Lower leg skin (tissue), 4 donors: ENCODE results near the gene NCAPG2. TPM values are rescaled to one million over a fixed set of nuclear protein-coding genes. Genes with fewer than 3 reads are reported as not detected.

Source experiments
- DNase-seq, 2 donors: peaks; one replicate each; pipeline ENCODE4 v3.0.0-alpha.2; 2019; ENCODE audit warnings: low spot score in 2 of 2
- H3K4me3 ChIP-seq: fragments of 200-600 bp; sonication (generic); 2 replicates; pipeline ENCODE4 v1.5.1; 2017; ENCODE audit warnings: mild to moderate bottlenecking, low read depth; ENCODE audit not compliant: poor library complexity, severe bottlenecking
- POLR2A ChIP-seq, 2 donors: fragments of 450-650 bp; IDR thresholded peaks; one replicate each; pipeline ENCODE4 v1.6.1; 2016 to 2017; ENCODE audit warnings: antibody characterized with exemption in 2 of 2, mild to moderate bottlenecking in 1 of 2, moderate library complexity in 1 of 2
- WGBS, 2 donors: methylation state at CpG; one replicate each; pipeline ENCODE4 v1.1.5; 2018; 5-methylcytosine and 5-hydroxymethylcytosine counted together
- intact Hi-C: fragments of 100-400 bp; cut with DNase I; formaldehyde crosslinking; loops from one replicate; pipeline ENCODE4 v1.15.0; 2023; ENCODE audit warnings: low total_unique reads
- total RNA-seq, 4 donors: library from RNA; depleted of rRNA; stranded (reverse); fragments of >200 nt; gene quantifications; one replicate each; pipeline ENCODE4 v1.1.0, GENCODE V29; 2016
- TF ChIP-seq, protein P1 (sequence below), 3 donors: fragments of 450-650 bp; IDR thresholded peaks; one replicate each; pipeline ENCODE4 v1.5.1; 2016; ENCODE audit warnings: antibody characterized with exemption in 3 of 3, mild to moderate bottlenecking in 3 of 3, moderate library complexity in 2 of 3

Gene NCAPG2
- total RNA-seq, 4 donors from 2014 or later, result 5.2 to 9.7 (median 6.1) TPM

DNA sequence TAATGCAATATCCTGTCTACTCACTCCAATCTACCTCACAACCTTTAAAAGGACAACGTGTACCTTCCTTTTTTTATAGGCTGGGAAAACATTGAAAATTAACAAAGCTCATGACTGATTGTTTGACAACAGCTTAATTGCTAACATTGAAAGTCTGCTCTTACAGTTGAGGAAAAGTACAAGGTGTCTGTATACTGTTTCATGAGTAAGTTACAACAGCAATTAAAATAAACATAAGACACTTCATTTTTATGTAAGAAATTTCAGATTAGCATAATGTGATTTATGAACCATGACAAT lies 28.6 kb upstream of the NCAPG2 start:
- no peak overlapping the region for H3K4me3 ChIP-seq
- TF ChIP-seq, protein P1, sequence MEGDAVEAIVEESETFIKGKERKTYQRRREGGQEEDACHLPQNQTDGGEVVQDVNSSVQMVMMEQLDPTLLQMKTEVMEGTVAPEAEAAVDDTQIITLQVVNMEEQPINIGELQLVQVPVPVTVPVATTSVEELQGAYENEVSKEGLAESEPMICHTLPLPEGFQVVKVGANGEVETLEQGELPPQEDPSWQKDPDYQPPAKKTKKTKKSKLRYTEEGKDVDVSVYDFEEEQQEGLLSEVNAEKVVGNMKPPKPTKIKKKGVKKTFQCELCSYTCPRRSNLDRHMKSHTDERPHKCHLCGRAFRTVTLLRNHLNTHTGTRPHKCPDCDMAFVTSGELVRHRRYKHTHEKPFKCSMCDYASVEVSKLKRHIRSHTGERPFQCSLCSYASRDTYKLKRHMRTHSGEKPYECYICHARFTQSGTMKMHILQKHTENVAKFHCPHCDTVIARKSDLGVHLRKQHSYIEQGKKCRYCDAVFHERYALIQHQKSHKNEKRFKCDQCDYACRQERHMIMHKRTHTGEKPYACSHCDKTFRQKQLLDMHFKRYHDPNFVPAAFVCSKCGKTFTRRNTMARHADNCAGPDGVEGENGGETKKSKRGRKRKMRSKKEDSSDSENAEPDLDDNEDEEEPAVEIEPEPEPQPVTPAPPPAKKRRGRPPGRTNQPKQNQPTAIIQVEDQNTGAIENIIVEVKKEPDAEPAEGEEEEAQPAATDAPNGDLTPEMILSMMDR (IDR thresholded peaks at IDR 0.05), result no peak
- TF ChIP-seq POLR2A (IDR thresholded peaks at IDR 0.05), result no peak
- DNase-seq, result no peak
- intact Hi-C loops, result no loop called here
- WGBS, 2 donors, result 91 to 93% methylated on average over 1 of the region's 1 CpG

DNA sequence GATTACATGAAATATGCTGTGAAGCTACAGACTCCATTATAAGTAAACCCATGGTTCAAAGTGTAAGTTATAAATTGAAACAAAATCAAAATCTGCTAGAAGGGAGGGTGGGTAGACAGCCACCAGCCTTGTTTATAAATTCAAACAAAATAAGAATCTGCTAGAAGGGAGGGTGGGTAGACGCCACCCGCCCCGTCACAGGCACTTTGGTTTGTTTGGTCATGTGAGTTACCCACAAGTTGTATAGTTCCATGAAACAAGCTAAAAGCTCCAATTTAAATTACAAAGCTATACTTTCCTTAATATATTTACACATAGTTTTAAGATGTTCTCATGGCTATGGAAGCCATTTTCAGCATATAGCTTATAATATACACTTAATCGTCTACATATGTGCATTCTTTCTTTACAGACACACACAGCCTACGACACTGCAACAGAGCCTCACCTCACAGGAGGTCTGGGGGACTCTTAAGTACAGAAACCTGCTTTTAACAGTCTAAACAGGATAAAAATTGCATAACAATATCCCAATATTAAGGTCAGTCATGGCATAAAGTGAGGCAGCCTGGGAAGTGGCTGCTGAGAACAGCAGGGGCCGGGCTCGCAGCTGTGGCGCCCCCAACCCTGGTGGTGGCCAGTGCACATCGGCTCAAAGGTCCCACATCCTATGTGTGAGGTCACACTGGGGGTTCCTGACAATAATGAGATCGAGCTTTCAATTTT lies 28.1 kb upstream of the NCAPG2 start:
- TF ChIP-seq, protein P1 (IDR thresholded peaks at IDR 0.05), result no peak
- no peak for TF ChIP-seq POLR2A (IDR thresholded peaks at IDR 0.05)
- 82 to 86% methylated on average over 10 of the region's 10 CpGs for WGBS, 2 donors
- no peak overlapping the region for H3K4me3 ChIP-seq
- intact Hi-C loops, result no loop called here
- DNase-seq, result no peak

DNA sequence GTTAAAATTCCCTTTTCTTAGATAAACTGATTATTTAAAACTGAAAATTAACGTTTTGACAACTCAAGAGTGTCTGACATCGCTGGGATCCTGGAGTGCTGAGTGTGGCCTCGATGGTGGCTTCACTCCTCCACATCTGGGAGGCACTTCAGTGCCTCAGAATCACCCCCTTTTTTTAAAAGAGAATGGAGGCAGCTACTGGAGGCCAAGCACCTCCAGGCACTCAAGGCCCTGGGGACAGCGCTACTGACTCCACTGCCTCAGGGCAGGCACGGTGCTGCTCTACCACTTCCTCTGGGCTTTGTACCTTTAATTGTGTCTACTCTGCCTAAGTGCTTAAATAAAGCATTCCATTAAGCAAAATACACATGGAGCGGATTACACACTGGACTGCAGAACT lies 27.2 kb upstream of the NCAPG2 start:
- intact Hi-C loops, result no loop called here

DNA sequence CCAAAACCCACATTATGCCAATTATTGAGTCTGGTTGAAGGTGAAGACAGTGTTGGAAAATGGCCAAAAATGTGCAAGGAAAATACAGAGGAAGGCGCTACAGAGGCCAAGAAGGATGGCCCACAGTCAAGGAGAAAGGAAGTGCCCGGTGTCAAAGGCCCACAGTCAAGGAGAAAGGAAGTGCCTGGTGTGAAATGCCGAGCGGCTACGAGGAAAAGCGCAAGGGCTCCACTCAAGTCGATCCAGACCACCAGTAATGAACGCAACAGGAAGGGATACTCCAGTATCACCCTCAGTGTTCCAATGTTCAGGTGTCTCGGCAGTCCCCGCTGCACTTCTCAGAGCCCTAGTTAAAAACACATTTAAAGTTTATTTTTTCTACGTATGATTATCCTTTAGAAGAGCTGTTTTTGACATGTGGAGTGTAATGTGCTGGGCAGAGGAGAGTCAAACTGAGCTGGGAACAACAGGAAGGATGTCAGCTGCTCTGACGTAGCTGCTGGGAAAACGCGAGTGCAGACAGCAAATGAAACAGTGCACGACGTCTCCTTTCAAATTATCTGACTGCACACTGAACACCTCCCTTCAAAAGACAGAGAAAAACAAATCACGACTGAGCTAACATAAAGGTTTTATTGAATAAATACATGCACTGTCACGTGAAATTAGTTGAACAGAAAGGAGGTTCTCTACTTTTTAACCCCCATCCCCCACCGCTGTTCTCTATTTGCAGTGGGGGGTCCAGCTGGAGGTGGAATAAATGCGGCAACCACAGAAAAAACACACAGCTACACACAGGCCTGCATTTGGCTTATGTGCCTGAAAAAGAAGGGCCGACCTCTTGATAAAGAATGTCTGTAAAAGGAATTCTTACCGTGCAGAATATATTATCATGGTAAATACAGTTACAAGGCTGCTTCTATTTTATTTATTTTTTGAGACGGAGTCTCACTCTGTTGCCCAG lies 26.1 kb upstream of the NCAPG2 start:
- TF ChIP-seq, protein P1 (IDR thresholded peaks at IDR 0.05), result no peak
- no peak for TF ChIP-seq POLR2A (IDR thresholded peaks at IDR 0.05)
- DNase-seq, result no peak
- intact Hi-C loops, result no loop called here
- H3K4me3 ChIP-seq, result no peak overlapping the region
- WGBS, 2 donors, result 73 to 76% methylated on average over 23 of the region's 23 CpGs

More for the DNA sequence above, 27.2 kb upstream of the NCAPG2 start:
- H3K4me3 ChIP-seq, result no peak overlapping the region
- 86 to 90% methylated on average over 6 of the region's 6 CpGs for WGBS, 2 donors
- TF ChIP-seq POLR2A (IDR thresholded peaks at IDR 0.05), result no peak
- TF ChIP-seq, protein P1 (IDR thresholded peaks at IDR 0.05), result no peak
- peak in 1 of 2 donors; percentile 56 for DNase-seq

DNA sequence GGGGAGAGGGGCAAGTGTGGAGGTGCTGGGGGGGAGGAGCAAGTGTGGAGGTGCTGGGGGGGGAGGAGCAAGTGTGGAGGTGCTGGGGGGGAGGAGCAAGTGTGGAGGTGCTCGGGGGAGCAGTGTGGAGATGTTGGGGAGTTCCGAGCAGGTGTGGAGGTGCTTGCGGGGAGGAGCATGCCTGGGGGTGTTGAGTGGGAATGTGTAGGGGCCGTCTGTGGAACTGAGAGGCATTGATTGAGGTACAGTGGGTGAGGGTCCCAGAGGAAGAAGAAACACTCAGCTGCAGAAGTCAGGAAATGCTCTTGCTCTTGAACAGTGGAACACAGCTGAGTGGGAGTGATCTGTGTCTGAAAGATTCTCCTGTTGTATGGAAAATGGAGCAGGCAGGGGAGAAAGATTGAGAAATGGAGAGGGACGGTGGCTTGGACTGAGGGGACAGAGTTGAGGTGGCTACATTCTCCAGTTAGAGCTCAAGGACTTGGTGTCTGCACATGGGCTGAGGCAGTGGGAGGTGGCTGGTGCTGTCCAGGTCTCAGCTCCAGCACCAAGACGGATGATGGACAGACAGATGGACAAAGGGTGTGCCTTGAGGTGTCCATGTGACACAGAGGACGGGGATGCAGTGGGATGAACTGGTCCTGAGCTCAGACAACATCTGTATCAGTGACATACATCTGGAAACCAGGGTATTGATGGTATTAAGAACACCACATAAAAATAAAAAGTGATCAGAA lies 25.2 kb upstream of the NCAPG2 start:
- 85 to 87% methylated on average over 7 of the region's 7 CpGs for WGBS, 2 donors
- TF ChIP-seq, protein P1 (IDR thresholded peaks at IDR 0.05), result no peak
- no peak for TF ChIP-seq POLR2A (IDR thresholded peaks at IDR 0.05)
- peak in 1 of 2 donors; percentile 69 for DNase-seq
- H3K4me3 ChIP-seq, result no peak overlapping the region
- intact Hi-C loops, result no loop called here
